GM20431 (cell line): ENCODE measurements around the gene TCHP.

Experiments
- in situ Hi-C: fragments of 300-500 bp; cut with MseI, MboI; formaldehyde crosslinking; loops from one replicate; pipeline ENCODE4 v1.15.0; 2020; ENCODE audit warnings: low sequenced_read_pairs; ENCODE audit not compliant: unreplicated experiment

Gene TCHP

DNA sequence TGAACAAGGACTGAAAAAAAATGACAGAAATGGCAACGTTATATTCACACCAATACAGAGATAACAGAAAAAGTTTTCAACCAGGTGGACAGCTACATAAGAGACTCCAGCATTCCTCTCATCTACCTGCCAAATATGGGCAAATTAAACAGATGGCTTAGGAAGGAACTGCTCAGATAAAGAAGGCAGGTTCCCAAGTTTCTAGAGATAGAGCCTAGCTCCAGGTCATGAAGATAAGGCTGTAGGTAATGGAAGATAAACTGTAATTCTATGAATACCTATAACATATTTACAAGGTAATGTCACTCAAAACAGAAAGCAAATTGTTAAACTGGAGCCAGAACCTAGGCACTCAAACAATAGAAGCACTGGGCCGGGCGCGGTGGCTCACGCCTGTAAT is 53.6 kb downstream of the TCHP start:
- in situ Hi-C loops: no loop called here

DNA sequence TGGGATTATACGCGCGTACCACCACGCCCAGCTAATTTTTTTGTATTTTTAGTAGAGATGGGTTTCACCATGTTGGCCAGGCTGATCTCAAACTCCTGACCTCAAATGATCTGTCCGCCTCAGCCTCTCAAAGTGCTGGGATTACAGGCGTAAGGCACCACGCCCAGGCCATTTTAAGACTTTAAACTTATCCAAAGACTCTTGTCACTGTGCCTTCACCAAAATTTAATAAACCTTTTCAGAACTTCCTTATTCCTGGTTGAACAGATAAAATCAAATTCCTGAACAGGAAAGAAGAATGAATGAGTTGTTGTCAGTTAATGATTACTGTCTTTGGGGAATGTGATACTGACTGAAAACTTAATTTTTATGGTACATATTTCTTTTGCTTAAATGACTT is 58.3 kb downstream of the TCHP start:
- in situ Hi-C loops: no loop called here

DNA sequence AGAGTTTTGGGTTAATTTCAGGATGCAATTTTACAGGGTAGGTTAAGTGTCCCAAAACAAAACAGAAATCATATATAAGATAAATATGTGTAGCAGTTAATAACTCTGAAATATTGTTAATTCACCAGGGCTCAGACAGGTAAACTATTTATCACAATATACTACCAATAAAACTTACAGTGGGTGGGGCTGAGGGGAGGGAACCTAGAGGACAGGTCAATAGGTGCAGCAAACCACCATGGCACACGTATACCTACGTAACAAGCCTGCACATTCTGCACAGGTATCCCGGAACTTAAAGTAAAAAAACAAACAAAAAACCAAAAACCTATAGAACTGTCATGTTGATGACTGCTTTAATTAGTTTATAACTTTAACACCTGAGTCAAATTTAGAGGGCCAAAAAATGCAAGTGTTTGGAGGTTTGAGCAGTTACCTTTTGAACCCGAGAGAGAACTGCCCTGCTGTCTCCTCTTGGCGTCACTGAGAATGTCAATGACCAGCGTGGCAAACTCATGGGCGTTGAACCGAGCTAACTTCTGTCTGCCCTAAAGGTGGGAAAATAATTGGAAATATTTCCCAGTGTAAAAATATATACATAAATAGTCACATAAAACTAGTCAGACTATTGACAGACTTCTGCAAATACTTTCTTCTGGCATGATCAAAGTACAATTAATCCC is 59.5 kb downstream of the TCHP start:
- in situ Hi-C loops: no loop called here

DNA sequence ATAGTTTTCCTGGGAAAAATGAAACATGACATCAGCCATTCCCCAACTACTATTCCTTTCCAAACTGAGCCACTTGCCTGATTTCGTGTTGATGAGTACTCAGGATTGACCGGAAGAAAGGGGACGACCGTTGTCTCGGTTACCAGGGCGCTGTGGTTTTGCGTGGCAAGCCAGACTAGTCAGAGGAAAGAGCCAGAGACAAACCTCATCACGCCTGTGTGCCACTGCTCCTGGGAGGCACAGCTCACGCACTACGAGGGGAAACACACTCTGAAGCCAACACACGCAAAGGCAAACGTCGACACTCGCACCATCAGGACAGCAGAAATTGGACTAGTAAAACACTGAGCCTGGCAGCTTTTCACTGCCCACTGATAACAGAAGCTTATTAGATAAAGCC is 61.1 kb downstream of the TCHP start:
- in situ Hi-C loops: no loop called here

DNA sequence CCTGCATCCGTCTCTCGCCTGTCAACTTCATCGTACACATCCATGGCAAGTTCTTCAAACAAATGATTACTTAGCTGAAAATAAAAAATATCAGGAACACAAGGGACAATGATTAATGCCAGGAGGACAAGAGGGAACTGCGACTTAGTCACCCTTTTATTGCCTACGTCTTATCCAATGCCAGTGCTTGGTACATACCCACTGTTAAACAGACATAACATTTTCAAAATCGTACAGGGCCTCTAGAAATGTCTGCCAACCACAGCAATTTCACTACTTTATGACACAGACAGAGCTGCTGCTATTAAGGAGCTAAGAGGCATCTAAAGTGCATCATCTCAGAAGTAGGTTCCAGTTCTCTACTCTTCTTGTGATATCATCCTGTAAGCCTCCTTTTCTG is 61.5 kb downstream of the TCHP start:
- in situ Hi-C loops: no loop called here

DNA sequence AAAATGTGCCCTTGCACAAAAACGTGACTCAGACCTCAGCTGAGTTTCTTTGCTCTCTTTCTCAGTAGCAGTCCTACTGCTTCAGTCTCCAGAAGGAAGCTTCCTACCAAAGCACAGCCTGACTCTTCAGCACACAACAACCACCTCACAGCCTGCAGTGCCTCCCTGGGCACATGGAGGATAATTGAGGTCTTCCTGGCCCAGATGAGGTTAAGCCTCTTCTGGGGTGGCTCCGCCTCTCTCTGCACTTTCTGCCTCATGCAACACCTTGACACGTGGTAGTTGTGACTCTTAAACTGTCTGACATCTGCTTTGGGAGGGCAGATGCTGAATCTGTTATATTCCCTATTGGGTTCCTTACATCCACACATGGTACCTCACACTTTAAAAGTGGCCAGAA is 62.3 kb downstream of the TCHP start:
- in situ Hi-C loops: no loop called here

DNA sequence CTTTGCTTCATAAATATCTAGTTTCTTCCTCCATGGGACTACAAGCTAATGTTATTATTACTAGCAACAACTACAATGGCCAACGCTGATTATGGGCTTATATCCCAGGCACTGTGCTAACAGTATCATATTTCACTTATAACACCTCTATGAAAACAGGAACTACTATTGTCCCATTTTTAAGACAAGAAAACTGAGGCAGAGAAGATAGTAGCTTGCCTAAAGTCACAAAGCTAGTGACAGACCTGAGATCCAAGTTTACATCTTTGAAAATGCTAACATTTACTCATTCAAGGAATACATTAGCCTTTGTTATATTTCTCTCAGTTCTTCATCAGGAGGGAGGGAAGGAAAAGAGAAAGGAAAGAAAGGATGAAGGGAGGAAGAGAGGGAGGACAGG is 63.3 kb downstream of the TCHP start:
- in situ Hi-C loops: no loop called here

DNA sequence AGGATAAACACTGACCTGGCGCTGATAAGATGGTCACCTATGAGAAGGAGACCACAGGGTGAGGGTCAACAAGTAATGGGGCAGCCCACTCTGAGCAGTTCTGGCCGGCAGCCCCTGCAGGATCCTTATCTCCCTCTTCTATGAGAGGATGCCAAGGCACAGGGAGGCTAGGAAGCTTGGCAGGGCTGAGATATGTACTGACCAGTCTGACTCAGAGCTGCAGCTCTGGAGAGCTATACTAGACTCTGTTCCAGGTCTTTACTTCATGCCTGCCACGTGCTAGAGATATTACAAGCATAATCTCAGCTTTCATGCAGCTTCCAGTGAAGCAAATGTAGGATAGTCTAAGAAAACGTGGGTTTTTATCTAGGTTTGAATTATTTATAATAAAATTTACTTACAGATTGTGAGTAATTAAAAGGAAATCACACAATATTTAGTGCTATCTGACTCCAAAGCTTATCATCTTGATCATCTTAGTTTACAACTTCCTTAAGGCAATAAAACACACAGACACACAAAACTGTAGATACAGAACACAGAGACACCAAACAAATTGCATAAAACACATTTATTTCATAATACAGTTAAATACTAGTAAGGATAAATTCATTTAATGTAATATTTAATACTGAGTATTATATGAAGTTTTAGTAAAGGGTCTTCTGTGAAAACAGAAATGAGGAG is 63.8 kb downstream of the TCHP start:
- in situ Hi-C loops: no loop called here

DNA sequence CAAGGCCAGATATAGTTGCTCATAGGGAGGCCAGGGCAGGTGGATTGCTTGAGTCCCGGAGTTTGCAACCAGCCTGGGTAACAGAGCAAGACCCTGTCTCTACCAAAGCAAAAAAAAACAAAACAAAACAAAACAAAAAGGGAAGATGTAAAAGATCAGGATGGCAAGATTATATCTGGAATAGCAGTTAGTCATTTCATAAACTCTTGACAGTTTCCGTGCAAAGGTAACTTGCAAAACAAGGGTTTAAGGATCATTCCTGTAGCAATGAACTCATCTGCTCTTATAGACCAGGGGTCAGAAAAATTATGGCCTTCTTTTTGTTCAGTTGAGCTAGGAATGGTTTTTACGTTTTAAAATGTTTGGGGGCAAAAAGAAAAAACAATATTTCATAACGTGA is 66.5 kb downstream of the TCHP start:
- in situ Hi-C loops: no loop called here

DNA sequence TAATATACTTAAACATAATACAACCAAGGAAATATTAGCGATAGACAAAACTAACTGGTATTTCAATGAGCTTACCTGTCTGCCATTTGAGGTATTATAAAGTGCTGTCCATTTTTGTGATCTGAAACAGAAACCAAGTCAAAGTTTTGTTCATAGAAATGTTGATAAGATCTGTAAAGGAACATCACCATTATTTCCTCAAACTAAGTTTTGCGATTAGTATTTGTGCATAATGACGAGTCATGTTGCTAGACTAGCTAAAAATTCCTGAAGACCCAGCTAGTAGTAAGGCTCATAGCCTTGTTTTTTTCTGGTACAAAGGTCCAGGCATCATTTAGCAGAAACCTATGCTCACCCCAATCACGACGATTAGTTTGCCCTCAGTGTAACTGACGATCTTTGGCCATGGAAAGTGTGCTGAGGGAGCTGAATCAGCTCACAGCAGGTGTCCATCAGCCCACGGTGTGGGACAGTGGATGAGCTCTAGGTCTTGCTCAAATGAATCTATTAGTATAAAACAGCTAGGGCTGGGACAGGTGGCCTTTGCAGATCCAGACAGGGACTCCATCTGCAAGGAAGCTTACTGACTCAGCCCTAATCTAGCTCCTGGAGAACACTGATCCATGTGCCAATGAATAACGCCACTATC is 67.4 kb downstream of the TCHP start:
- in situ Hi-C loops: no loop called here
